Measurements from ENCODE around the gene PTMS.

PTMS gene

DNA sequence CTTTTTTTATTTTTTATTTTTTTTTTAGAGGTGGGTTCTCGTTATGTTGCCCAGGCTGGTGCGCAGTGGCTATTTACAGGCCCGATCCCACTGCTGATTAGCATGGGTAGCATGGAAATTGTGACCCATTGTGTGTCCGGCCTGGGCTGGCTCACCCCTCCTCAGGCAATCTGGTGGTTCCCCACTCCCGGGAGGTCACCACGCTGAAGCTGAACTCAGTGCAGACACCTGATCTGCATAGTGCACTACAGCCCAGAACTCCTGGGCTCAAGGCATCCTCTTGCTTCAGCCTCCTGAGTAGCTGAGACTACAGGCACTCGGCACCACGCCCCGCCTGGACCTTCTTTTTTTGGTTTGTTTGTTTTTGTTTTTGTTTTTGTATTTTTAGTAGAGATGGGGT, 17.7 kb downstream of the PTMS start:
- Mint-ChIP-seq H3K9me3 (no peaks in the 10 kb centered on the region), H3K27ac (no peak overlapping the region), H3K4me3 (no peak overlapping the region), H3K27me3 (no peaks in the 10 kb centered on the region), H3K36me3 (no peaks in the 10 kb centered on the region), H3K4me1 (peaks cover 3% of the 10 kb centered on the region)
- DNase-seq (ENCODE audit: low spot score in 2 of 2) (no peak), ATAC-seq (ENCODE audit: low read depth) (no peak)

DNA sequence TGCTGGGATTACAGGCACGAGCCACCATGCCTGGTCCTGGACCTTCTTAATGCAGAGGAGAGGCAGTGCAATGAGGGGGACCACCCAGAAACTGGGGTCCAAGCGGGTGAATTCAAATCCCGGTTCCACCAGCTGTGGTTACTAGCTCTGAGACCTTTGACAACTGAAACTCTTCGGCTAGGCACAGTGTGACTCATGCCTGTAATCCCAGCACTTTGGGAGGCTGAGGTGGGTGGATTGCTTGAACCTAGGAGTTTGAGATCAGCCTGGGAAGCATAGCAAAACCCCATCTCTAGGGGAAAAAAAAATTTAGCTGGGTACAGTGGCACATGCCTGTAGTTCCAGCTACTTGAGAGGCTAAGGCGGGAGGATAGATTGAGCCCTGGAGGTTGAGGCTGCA, 18.1 kb downstream of the PTMS start:
- H3K4me1 Mint-ChIP-seq = no peaks in the 10 kb centered on the region
- H3K27ac Mint-ChIP-seq = no peak overlapping the region

DNA sequence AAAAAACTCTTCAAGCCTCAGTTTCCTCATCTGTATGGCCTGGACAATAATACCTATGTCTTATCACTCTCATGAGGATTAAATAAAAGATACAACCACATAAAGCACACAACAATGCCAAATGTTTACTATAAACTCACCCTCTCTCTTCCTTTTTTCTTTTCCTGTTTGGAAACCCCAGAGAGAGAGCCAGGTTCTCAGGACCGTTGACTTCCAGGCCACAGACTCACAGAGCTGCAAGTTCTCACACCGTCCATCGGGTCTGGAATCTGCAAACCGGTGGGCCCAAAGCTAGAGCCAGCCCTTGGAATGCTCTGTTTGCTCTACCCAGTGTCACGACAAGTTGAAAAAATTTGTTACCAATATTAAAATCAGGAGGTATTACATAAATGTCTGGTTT, 18.6 kb downstream of the PTMS start:
- Mint-ChIP-seq H3K4me3 (no peak overlapping the region), H3K4me1 (no peaks in the 10 kb centered on the region), H3K9me3 (no peaks in the 10 kb centered on the region), H3K27ac (no peak overlapping the region), H3K36me3 (no peaks in the 10 kb centered on the region), H3K27me3 (no peaks in the 10 kb centered on the region)
- no peak for ATAC-seq (ENCODE audit: low read depth)
- DNase-seq (ENCODE audit: low spot score in 2 of 2) = no peak

More for the DNA sequence above, 18.1 kb downstream of the PTMS start:
- DNase-seq (ENCODE audit: low spot score in 2 of 2) (no peak), ATAC-seq (ENCODE audit: low read depth) (no peak)
- no peaks in the 10 kb centered on the region for H3K9me3 Mint-ChIP-seq
- no peak overlapping the region for H3K4me3 Mint-ChIP-seq
- H3K36me3 Mint-ChIP-seq = no peaks in the 10 kb centered on the region
- no peaks in the 10 kb centered on the region for H3K27me3 Mint-ChIP-seq

DNA sequence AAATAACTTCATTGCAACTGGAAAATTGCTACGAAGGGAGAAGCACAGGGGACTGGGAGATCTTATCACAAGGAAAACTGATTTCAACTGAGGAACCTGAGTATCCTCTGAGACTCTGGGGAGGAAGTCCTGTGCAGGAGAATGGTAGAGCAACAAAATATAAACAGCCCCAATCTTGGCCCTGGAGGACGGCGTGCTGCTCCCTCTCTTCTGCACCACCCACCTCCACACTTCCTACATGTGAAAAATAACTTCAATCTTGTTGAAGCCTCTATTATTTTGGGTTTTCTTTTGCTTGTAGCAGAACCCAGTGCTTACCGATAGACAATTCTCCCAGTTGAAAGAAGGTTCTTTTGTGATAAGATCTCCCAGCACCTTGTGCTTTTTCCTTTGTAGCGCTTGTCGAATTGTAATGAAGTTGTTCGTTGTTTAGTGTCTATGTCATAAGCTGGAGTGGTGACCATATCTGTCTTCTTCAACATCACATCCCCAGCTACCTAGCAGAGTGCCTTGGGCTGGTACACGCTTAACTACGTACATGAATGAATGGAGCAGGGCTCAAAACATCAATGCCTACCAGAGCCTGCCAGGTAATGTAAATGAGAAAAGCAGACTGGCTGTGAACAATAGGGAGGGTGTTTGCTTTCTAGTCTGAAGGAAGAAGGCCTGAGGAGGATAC, 20.4 kb downstream of the PTMS start:
- Mint-ChIP-seq H3K4me1 (no peaks in the 10 kb centered on the region), H3K27ac (no peak overlapping the region), H3K36me3 (no peaks in the 10 kb centered on the region), H3K9me3 (no peaks in the 10 kb centered on the region), H3K27me3 (no peaks in the 10 kb centered on the region), H3K4me3 (no peak overlapping the region)
- DNase-seq (ENCODE audit: low spot score in 2 of 2) = no peak
- no peak for ATAC-seq (ENCODE audit: low read depth)

DNA sequence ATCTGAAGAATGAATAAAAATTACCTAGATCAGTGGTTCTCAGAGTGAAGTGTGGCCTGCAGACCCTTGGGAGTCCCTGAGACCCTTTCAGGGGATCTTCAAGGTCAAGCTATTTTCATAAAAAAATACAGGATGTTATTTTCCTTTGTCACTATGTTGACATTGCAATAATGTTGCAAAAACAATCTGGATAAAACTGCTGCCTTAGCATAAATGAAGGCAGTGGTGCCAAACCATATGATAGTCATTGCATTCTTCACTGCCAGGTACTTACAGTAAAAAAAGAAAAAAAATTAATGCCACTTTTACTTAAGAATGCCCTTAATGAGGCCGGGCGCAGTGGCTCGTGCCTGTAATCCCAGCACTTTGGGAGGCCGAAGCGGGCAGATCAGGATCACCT, 21.1 kb downstream of the PTMS start:
- H3K4me1 Mint-ChIP-seq = peaks cover 2% of the 10 kb centered on the region
- no peaks in the 10 kb centered on the region for H3K36me3 Mint-ChIP-seq
- no peak overlapping the region for H3K4me3 Mint-ChIP-seq
- no peak for ATAC-seq (ENCODE audit: low read depth)
- no peaks in the 10 kb centered on the region for H3K9me3 Mint-ChIP-seq
- no peak overlapping the region for H3K27ac Mint-ChIP-seq
- no peak for DNase-seq (ENCODE audit: low spot score in 2 of 2)
- no peaks in the 10 kb centered on the region for H3K27me3 Mint-ChIP-seq

DNA sequence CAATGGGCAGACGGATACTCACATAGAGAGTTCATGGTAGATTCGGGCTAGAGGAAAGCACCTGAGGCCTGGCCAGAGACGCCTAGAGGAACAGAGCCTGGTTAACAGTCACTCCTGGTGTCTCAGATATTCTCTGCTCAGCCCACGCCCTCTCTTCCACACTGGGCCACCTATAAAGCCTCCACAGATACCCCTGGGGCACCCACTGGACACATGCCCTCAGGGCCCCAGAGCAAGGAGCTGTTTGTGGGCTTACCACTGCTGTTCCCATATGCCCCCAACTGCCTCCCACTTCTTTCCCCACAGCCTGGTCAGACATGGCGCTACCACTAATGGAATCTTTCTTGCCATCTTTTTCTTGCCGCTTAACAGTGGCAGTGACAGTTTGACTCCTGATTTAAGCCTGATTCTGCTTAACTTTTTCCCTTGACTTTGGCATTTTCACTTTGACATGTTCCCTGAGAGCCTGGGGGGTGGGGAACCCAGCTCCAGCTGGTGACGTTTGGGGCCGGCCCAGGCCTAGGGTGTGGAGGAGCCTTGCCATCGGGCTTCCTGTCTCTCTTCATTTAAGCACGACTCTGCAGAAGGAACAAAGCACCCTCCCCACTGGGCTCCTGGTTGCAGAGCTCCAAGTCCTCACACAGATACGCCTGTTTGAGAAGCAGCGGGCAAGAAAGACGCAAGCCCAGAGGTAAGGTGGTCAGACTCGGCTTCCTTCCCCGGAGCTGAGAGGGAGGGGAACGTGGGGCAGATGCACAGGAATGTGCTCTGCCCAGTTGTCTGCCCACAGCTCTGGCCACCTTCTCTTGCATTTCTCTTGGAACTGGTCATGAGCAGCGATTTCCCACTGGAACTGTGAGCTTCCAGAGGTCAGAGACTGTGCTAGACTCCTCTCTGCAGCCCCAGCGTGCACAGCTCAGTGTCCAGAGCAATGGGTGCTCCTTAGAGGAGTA, 23.1 kb downstream of the PTMS start, which contains the start of gene CD4:
CD4 (plus strand) TSS at position 557 of the 953 bp plus-strand sequence. CDS start 10,611 bp downstream, outside the sequence.
- no peak within 1 kb of the TSS for H3K27ac Mint-ChIP-seq
- DNase-seq (ENCODE audit: low spot score in 2 of 2) = no peak
- no peak within 1 kb of the TSS for H3K4me3 Mint-ChIP-seq
- no peaks in the 10 kb centered on the region for H3K36me3 Mint-ChIP-seq
- peaks cover 10% of the 10 kb centered on the region for H3K4me1 Mint-ChIP-seq
- peaks cover 1% of the 10 kb centered on the region for H3K27me3 Mint-ChIP-seq
- no peak for ATAC-seq (ENCODE audit: low read depth)
- no peaks in the 10 kb centered on the region for H3K9me3 Mint-ChIP-seq

DNA sequence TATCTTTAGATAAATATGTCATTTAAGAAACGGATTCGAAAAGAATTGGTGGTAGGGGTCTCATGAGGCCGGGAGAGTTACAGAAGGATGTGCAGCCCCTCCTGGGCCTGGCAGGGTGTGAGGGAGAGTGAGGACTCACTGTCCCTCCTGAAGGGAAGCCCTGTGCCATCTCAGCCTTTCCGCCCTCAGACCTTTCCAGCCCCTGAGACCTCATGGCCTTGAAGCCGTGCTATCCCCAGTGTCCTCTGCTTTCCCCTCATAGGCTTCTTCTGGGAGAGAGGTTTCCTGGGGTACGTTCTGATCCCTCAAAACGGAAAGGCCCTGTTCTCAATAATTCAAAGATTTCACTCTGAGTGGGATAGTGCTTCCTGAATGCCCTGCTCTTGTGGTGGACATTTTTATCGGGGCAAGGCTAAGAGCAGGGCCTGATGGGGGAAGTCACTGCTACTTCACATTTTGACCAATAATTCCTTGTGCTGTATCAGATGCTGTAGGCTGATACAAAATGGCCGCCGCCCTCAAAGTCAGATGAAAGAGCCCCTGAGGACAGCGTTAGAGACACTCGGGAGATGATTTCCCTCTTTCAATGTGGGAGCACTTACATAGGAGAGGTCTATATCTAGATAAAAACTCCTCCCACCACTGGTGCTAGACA, 24.5 kb downstream of the PTMS start:
- Mint-ChIP-seq H3K4me1 (peaks cover 10% of the 10 kb centered on the region), H3K36me3 (no peaks in the 10 kb centered on the region), H3K27ac (no peak overlapping the region), H3K9me3 (no peaks in the 10 kb centered on the region), H3K4me3 (no peak overlapping the region), H3K27me3 (peaks cover 1% of the 10 kb centered on the region)
- DNase-seq (ENCODE audit: low spot score in 2 of 2) (no peak), ATAC-seq (ENCODE audit: low read depth) (no peak)

DNA sequence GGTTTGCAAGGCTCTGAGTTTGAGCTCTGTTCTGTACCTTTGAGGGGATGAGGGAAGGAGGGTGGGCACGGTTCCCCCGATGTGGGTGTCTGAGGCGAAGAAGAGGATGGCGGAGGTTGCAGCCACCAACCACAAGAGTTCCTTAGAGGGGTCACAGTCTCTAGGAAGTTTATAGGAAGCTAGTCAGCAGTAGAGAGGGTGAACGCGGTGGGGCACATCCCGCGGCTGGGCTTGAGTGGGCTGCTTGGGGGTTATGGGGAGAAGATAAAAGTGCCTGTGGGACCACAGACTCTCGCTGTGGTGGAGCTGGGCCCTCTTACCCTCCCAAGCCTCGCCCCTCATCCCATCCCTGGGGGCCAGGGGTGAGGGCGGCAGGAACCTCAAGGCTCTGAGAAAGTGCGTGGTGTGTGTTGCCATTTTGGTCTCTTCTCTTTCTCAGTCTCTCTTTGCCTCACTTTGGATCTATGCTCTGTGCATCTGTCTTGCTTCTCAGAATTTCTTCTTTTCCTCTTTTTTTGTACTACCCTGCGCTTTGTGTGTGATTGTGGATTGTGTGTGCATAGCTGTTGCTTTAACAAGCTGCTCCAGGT, 25.9 kb downstream of the PTMS start:
- no peak for DNase-seq (ENCODE audit: low spot score in 2 of 2)
- H3K27me3 Mint-ChIP-seq = peaks cover 9% of the 10 kb centered on the region
- H3K36me3 Mint-ChIP-seq = no peaks in the 10 kb centered on the region
- no peak overlapping the region for H3K27ac Mint-ChIP-seq
- peaks cover 10% of the 10 kb centered on the region for H3K4me1 Mint-ChIP-seq
- ATAC-seq (ENCODE audit: low read depth) = no peak
- no peaks in the 10 kb centered on the region for H3K9me3 Mint-ChIP-seq
- H3K4me3 Mint-ChIP-seq = no peak overlapping the region

DNA sequence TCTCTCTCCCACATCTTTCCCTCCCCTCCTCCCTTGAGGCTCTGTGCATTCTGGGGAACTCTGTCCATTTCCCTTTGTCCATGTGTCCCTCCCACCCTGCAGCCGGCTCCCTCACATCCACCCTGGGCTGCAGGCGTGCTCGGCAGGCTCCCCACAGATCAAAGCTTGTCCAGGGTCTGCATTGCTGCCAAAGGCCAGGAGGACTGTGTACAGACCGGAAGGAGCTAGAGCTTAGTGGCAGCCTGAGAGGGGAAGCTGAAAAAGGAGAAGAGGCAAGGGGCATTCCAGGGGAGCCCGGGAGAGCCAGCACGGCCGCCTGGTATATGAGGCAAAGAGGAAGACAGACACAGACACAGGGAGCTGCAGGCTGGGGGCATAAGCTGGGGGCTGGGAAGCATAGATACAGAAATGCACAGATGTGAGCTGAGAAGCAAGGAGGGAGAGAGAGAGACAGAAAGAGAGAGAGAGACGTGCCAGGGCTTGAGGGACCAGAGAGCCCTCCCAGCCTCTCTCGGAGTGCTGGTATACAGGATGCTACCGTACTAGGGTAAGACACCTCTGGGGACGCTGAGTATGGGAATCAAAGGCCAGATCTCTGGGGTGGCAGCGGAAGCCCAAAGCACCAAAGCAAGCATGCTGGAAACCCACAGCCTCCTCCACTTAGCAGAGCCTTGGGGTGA, 26.5 kb downstream of the PTMS start:
- Mint-ChIP-seq H3K4me1 (peaks cover 10% of the 10 kb centered on the region), H3K36me3 (no peaks in the 10 kb centered on the region), H3K27ac (no peak overlapping the region), H3K4me3 (no peak overlapping the region), H3K9me3 (no peaks in the 10 kb centered on the region), H3K27me3 (peaks cover 10% of the 10 kb centered on the region)
- DNase-seq (ENCODE audit: low spot score in 2 of 2) (no peak), ATAC-seq (ENCODE audit: low read depth) (peak; percentile 88)

DNA sequence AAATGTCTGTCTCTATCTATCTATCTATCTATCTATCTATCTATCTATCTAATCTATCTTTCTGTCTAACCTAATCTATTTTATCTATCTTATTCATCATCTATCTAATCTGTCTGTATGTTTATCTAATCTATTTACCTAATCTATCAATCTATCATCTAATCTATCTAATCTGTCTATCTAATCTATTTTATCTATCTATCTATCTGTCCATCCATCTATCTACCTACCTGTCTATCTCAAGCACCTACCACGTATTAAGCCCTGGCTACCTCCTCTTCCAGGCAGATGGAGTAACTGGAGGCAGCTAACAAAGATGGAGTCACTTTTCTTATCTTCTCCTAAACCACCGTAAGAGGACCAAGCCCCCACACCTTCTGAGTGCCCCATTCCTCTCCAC, 28.9 kb downstream of the PTMS start:
- Mint-ChIP-seq H3K27me3 (peaks cover 10% of the 10 kb centered on the region), H3K4me3 (no peak overlapping the region), H3K27ac (no peak overlapping the region), H3K9me3 (no peaks in the 10 kb centered on the region), H3K4me1 (peaks cover 10% of the 10 kb centered on the region), H3K36me3 (no peaks in the 10 kb centered on the region)
- ATAC-seq (ENCODE audit: low read depth) (no peak), DNase-seq (ENCODE audit: low spot score in 2 of 2) (no peak)

DNA sequence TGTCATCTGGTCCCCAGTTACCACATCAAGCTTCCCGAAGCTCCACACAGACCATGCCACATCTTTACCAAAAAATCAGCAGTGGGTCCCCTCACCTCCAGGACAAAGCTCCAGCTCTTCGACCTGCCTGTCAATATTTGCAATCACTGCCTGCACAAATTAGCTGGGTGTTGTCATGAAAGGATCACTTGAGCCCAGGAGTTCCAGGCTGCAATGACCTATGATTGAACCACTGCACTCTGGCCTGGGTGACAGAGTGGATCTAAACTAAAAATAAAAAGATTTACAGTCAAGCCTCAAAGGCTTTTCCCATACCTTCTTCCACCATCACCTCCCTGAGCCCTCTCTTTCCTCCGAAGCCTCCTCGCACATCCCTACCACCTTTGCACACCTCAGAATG, 30.4 kb downstream of the PTMS start:
- Mint-ChIP-seq H3K4me1 (peaks cover 10% of the 10 kb centered on the region), H3K9me3 (no peaks in the 10 kb centered on the region), H3K4me3 (no peak overlapping the region), H3K27ac (no peak overlapping the region), H3K36me3 (no peaks in the 10 kb centered on the region), H3K27me3 (peaks cover 10% of the 10 kb centered on the region)
- no peak for ATAC-seq (ENCODE audit: low read depth)
- DNase-seq (ENCODE audit: low spot score in 2 of 2) = no peak

DNA sequence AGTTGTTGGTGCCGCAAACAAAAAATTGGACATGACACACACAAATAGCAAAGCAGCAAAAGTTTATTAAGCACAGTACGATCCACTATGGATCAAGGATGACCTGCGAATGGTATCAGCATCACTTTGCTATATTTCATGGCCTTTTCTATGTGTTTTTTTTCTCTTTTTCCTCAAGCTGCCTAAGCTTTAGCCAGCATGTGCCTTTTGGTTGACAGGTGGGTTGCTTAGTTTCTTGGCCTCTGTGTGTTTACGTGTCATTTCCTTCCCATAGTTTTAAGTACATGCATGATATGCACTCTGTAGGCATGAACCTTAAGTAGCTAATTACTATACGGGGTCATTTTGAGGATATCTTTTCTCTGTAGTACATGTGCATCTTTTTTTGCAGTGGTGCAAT, 33.0 kb downstream of the PTMS start:
- H3K4me3 Mint-ChIP-seq = no peak overlapping the region
- ATAC-seq (ENCODE audit: low read depth) = no peak
- no peaks in the 10 kb centered on the region for H3K36me3 Mint-ChIP-seq
- no peaks in the 10 kb centered on the region for H3K4me1 Mint-ChIP-seq
- H3K9me3 Mint-ChIP-seq = no peaks in the 10 kb centered on the region
- DNase-seq (ENCODE audit: low spot score in 2 of 2) = no peak
- no peak overlapping the region for H3K27ac Mint-ChIP-seq
- peaks cover 8% of the 10 kb centered on the region for H3K27me3 Mint-ChIP-seq

DNA sequence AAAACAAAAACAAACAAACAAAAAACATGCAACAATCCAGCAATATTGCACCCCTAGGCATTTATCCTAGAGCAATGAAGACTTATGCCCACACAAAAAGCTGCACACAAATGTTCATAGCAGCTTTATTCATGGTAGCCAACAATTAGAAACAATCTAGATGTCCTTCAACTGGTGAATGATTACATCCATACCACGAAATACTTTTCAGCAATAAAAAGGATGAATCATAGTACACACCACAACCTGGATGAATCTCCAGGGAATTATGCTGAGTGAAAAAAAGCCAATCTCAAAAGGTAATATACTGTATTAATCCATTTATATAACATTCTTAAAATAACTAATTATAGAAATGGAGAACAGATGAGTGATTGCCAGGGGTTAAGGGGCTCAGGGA, 41.0 kb downstream of the PTMS start:
- ATAC-seq (ENCODE audit: low read depth) = no peak
- Mint-ChIP-seq H3K27me3 (no peaks in the 10 kb centered on the region), H3K4me1 (peaks cover 7% of the 10 kb centered on the region), H3K9me3 (no peaks in the 10 kb centered on the region), H3K4me3 (no peak overlapping the region), H3K27ac (no peak overlapping the region), H3K36me3 (no peaks in the 10 kb centered on the region)
- DNase-seq (ENCODE audit: low spot score in 2 of 2) = no peak

Data from memory B cell (primary cell).